Measurements from ENCODE around the gene VCPKMT. TPM values are rescaled to one million over a fixed set of nuclear protein-coding genes. Genes with fewer than 3 reads are reported as not detected.

VCPKMT gene
- total and polyA plus RNA-seq, 9 of the 15 experiments (the other 6 are each of a cell fraction or from before 2014, with no cell fraction given): 2.7 to 7.8 (median 6.3) TPM

DNA sequence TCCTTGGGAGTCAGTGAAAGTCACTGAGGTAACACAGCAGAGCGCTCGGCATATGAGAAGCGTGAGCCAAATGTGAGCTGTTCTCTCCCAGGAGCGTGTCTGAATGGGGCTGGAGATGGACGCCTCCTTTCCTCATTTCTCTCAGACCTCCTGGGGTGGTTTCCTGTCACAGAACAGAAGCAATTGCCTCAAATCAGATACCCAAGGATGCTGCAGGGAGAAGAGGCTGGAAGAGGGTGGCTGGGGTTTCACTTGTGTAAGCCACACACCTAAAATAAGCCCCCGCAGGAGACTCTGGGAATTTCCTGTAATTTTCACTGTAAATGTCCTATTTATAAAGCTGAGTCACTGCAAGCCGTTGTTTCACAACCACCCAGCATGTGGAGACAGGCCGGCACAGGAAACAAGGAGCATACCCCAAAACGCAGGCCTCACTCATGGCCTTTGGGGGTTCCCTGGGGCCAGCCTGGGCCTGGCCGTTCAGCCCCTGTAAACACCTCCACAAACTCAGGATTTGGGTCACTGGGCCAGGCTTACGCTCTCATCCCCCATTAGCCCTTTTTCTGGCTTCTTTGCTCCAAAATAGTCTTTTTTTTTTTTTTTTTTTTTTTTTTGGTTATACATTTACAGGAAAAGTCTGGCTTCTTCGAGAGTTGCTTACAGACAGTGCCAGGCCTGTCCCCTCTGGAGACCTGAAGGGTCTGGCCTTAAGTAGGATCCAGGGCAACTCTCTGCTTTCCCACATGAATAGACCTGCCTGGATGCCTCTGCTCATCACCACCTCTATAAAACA is 55.3 kb downstream of the VCPKMT start (continued):
- TF ChIP-seq TGIF2 (CRISPR knock-in tag; IDR thresholded peaks at IDR 0.05): no peak
- peak; percentile 58 for TF ChIP-seq FOSL1 (tag; conservative IDR thresholded peaks at IDR 0.05)
- no peak for TF ChIP-seq SPI1 (IDR thresholded peaks at IDR 0.05; ENCODE audit: borderline replicate concordance, low read depth, low read length)
- TF ChIP-seq, protein P1, sequence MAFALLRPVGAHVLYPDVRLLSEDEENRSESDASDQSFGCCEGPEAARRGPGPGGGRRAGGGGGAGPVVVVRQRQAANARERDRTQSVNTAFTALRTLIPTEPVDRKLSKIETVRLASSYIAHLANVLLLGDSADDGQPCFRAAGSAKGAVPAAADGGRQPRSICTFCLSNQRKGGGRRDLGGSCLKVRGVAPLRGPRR (CRISPR knock-in tag; IDR thresholded peaks at IDR 0.05): no peak
- TF ChIP-seq ZNF232 (CRISPR knock-in tag; IDR thresholded peaks at IDR 0.05): no peak
- TF ChIP-seq BRD4 (IDR thresholded peaks at IDR 0.05): no peak
- TF ChIP-seq ZNF212 (CRISPR knock-in tag; IDR thresholded peaks at IDR 0.05): no peak
- TF ChIP-seq ZNF584 (CRISPR knock-in tag; IDR thresholded peaks at IDR 0.05; ENCODE audit: low read depth): peak; percentile 72; the same call in 1 of the 2 replicates
- no peak for TF ChIP-seq ZNF347 (CRISPR knock-in tag; IDR thresholded peaks at IDR 0.05; ENCODE audit: low read depth)
- TF ChIP-seq ARNT (IDR thresholded peaks at IDR 0.05): no peak
- peak; percentile 33; the same call in 1 of the 2 replicates for TF ChIP-seq CXXC5 (CRISPR knock-in tag; IDR thresholded peaks at IDR 0.05)
- TF ChIP-seq TAF15 (IDR thresholded peaks at IDR 0.05; ENCODE audit: low read depth, low read length): no peak
- TF ChIP-seq ZNF174 (CRISPR knock-in tag; IDR thresholded peaks at IDR 0.05): no peak
- peak; percentile 68; the same call in 1 of the 2 replicates for TF ChIP-seq MAFK (IDR thresholded peaks at IDR 0.05; ENCODE audit: low read length)
- TF ChIP-seq SOX6 (IDR thresholded peaks at IDR 0.05): peak; percentile 50
- TF ChIP-seq XRCC3 (IDR thresholded peaks at IDR 0.05): no peak
- 0 out of 4 replicates have a peak, but pooled peaks of 1 of the 2 experiments have one; percentile 60 for TF ChIP-seq RCOR1 (IDR thresholded peaks at IDR 0.05; ENCODE audit: borderline replicate concordance in 1 of 2, low read depth in 2 of 2, low read length in 2 of 2)
- peak; percentile 46 for TF ChIP-seq EGR1 (conservative IDR thresholded peaks at IDR 0.05)
- TF ChIP-seq HMGN3 (IDR thresholded peaks at IDR 0.05; ENCODE audit: borderline replicate concordance, extremely low read depth, insufficient read length, low read depth, low read length): no peak
- TF ChIP-seq TAF9B (IDR thresholded peaks at IDR 0.05; ENCODE audit: partially characterized antibody): no peak
- TF ChIP-seq, protein P2, sequence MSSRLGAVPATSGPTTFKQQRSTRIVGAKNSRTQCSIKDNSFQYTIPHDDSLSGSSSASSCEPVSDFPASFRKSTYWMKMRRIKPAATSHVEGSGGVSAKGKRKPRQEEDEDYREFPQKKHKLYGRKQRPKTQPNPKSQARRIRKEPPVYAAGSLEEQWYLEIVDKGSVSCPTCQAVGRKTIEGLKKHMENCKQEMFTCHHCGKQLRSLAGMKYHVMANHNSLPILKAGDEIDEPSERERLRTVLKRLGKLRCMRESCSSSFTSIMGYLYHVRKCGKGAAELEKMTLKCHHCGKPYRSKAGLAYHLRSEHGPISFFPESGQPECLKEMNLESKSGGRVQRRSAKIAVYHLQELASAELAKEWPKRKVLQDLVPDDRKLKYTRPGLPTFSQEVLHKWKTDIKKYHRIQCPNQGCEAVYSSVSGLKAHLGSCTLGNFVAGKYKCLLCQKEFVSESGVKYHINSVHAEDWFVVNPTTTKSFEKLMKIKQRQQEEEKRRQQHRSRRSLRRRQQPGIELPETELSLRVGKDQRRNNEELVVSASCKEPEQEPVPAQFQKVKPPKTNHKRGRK (tag; IDR thresholded peaks at IDR 0.05): no peak
- TF ChIP-seq ZNF79 (CRISPR knock-in tag; IDR thresholded peaks at IDR 0.05; ENCODE audit: low read depth): no peak
- no peak for TF ChIP-seq ZNF134 (CRISPR knock-in tag; conservative IDR thresholded peaks at IDR 0.05)
- TF ChIP-seq, protein P3, sequence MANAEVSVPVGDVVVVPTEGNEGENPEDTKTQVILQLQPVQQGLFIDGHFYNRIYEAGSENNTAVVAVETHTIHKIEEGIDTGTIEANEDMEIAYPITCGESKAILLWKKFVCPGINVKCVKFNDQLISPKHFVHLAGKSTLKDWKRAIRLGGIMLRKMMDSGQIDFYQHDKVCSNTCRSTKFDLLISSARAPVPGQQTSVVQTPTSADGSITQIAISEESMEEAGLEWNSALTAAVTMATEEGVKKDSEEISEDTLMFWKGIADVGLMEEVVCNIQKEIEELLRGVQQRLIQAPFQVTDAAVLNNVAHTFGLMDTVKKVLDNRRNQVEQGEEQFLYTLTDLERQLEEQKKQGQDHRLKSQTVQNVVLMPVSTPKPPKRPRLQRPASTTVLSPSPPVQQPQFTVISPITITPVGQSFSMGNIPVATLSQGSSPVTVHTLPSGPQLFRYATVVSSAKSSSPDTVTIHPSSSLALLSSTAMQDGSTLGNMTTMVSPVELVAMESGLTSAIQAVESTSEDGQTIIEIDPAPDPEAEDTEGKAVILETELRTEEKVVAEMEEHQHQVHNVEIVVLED (CRISPR knock-in tag; IDR thresholded peaks at IDR 0.05): no peak
- 0 out of 2 replicates have a peak, but pooled peaks have one; percentile 21 for TF ChIP-seq TCF3 (CRISPR knock-in tag; IDR thresholded peaks at IDR 0.05)
- TF ChIP-seq SMARCA4 (IDR thresholded peaks at IDR 0.05): peak; percentile 43; the same call in 1 of the 2 replicates
- TF ChIP-seq ZZZ3 (IDR thresholded peaks at IDR 0.05): no peak
- TF ChIP-seq MBD2 (IDR thresholded peaks at IDR 0.05; ENCODE audit: borderline replicate concordance, low read depth): no peak

All from K562 (cell line).